Large intestine (tissue), 3 donors: ENCODE results near the gene NTMT1. TPM values are rescaled to one million over a fixed set of nuclear protein-coding genes. Genes with fewer than 3 reads are reported as not detected.
"Not testable (repeated sequence)": the region's sequence is repeated elsewhere in the genome, so short reads cannot be mapped to it uniquely, and the experiment has no call there.

Source experiments
- DNase-seq, 2 donors: peaks; one replicate each; pipeline versions ENCODE4 v3.0.0 to v3.0.0-alpha.2; 2013
- H3K27ac ChIP-seq: one replicate; pipeline ENCODE4 v1.5.1; 2013; ENCODE audit warnings: low read length
- H3K27me3 ChIP-seq: 2 replicates; pipeline ENCODE4 v1.6.1; 2013; ENCODE audit warnings: low read length; ENCODE audit not compliant: control insufficient read depth, insufficient read depth
- H3K36me3 ChIP-seq: 2 replicates; pipeline ENCODE4 v1.6.1; 2013; ENCODE audit warnings: low read length; ENCODE audit not compliant: control insufficient read depth, insufficient read depth
- H3K4me1 ChIP-seq: one replicate; pipeline ENCODE4 v1.6.1; 2013; ENCODE audit warnings: low read length; ENCODE audit not compliant: control insufficient read depth, insufficient read depth
- H3K4me3 ChIP-seq: one replicate; pipeline ENCODE4 v1.5.1; 2013; ENCODE audit warnings: low read length
- H3K9me3 ChIP-seq: one replicate; pipeline ENCODE4 v1.6.1; 2013; ENCODE audit warnings: mild to moderate bottlenecking, low read depth, low read length, moderate library complexity; ENCODE audit not compliant: control insufficient read depth
- WGBS: methylation state at CpG from one replicate; pipeline ENCODE4 v1.1.5; 2013; ENCODE audit warnings: low lambda C conversion rate; ENCODE audit not compliant: insufficient coverage; 5-methylcytosine and 5-hydroxymethylcytosine counted together
- polyA plus RNA-seq: library from polyadenylated mRNA; unstranded; fragments of 120-200 nt; gene quantifications from one replicate; pipeline ENCODE4 v1.2.1, GENCODE V29; 2013

Gene NTMT1
- polyA plus RNA-seq, 1 donor: 45.3 TPM

DNA sequence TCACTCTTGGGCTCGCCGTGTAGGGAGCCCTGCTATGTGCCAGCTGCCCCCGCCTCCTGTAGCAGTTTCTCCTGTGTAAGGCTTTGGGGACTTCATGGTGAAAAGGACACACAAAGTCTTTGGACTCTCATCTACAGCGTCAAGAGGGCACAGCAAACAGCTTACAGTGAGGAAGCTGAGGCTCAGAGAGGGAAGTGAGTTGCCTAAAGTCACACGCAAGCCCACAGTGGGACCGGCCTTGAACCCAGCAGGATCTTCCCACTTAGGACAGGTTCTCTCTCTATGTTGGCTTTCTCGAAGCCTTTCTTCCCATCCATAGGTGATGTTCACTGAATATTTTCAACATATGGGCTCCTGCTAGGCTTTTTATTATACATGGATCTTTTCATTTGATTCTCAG is 29.7 kb downstream of the NTMT1 start:
- WGBS: 100% methylated on average over 1 of the region's 7 CpGs
- Histone ChIP-seq H3K27ac (no peak overlapping the region), H3K4me3 (no peak overlapping the region), H3K4me1 (peaks cover 10% of the 10 kb centered on the region), H3K36me3 (no peaks in the 10 kb centered on the region), H3K9me3 (no peaks in the 10 kb centered on the region), H3K27me3 (peaks cover 3% of the 10 kb centered on the region)
- no peak for DNase-seq

GRCh38 chr9:129656795-129657390 is 30.9 kb downstream of the NTMT1 start:
- no peak overlapping the region for H3K27ac ChIP-seq
- H3K4me1 ChIP-seq: peaks cover 10% of the 10 kb centered on the region
- peaks cover 5% of the 10 kb centered on the region for H3K27me3 ChIP-seq
- H3K4me3 ChIP-seq: no peak overlapping the region
- H3K9me3 ChIP-seq: no peaks in the 10 kb centered on the region
- H3K36me3 ChIP-seq: no peaks in the 10 kb centered on the region
- no CpG with 5 or more reads among the region's 12 CpGs for WGBS
- DNase-seq: no peak

- H3K4me1 ChIP-seq: no peaks in the 10 kb centered on the region
- no peak overlapping the region for H3K27ac ChIP-seq
- no peaks in the 10 kb centered on the region for H3K36me3 ChIP-seq
- peaks cover 6% of the 10 kb centered on the region for H3K9me3 ChIP-seq
- H3K4me3 ChIP-seq: no peak overlapping the region
- DNase-seq: no peak
- 100% methylated on average over 1 of the region's 2 CpGs for WGBS
- H3K27me3 ChIP-seq: peaks cover 30% of the 10 kb centered on the region
Measured at GRCh38 chr9:129661029-129661428, 35.1 kb downstream of the NTMT1 start.

- H3K27ac ChIP-seq, H3K36me3 ChIP-seq, H3K9me3 ChIP-seq, DNase-seq, H3K4me1 ChIP-seq, H3K4me3 ChIP-seq: not testable (repeated sequence)
- peaks cover 43% of the 10 kb centered on the region for H3K27me3 ChIP-seq
- WGBS: no CpG with 5 or more reads among the region's 3 CpGs
Measured at GRCh38 chr9:129662239-129662638, 36.3 kb downstream of the NTMT1 start.

DNA sequence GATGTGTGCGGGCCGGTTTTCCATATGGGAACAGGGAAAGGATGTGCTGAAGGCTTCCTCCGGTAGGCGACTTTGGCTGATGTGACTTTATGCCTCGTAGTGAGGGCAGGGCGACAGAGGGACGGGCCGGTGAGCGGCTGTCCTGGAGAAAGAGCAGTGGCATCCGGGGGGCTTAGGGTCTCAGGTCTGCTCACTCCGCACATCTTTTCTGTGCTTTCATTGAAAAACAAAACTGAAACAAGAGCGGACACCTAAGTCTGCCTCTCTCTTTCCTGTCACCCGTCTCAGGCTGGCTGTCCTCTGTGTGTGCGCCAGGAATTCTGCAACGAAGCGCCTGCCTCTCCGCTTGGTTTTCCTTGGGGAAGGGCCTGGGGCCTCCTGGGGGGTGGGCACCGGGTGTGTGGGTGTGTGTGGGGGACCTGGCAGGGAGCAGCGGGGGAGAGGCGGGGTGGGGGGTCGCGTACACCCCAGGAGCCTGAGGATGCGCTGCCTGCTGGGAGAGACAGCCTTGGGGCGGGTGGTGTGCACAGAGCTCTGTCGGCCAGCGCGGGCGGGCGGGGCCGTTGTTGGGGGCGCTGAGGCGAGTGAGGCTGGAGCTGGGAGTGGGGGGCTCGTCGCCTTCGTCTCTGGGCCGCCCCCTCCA is 38.9 kb downstream of the NTMT1 start:
- DNase-seq: no peak
- Histone ChIP-seq H3K27me3 (peaks cover 59% of the 10 kb centered on the region), H3K36me3 (no peaks in the 10 kb centered on the region), H3K4me3 (peak overlapping the region; percentile 18), H3K4me1 (peaks cover 5% of the 10 kb centered on the region), H3K27ac (no peak overlapping the region), H3K9me3 (peaks cover 6% of the 10 kb centered on the region)
- WGBS: 0% methylated on average over 1 of the region's 36 CpGs

DNA sequence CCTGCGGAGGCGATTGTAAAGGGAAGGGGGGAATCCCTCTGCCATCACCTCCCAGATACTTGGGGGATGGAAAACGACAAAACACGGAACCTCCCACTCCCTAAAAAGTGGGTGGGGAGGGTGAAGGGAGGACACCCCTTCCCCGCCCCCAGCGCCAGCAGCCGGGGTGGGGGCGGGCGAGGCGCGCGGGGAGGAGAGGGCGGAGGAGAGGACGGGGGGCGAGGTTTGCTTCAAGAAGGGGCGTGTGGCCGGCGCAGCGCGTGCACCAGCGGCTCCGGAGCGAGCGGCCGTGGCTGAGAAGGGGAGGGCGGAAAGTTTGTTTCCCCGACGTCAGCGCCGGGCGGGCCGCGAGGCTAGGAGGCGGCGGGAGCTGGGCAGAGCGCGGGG is 39.4 kb downstream of the NTMT1 start, which contains the start of gene PRRX2:
Gene PRRX2, plus strand, starts transcription at position 259 of the 387 bp plus-strand sequence. CDS start 221 bp downstream, outside the sequence.
- Histone ChIP-seq H3K27ac (no peak within 1 kb of the TSS), H3K4me3 (peak within 1 kb of the TSS; percentile 18), H3K36me3 (no peaks in the 10 kb centered on the region), H3K9me3 (peaks cover 6% of the 10 kb centered on the region), H3K27me3 (peaks cover 59% of the 10 kb centered on the region), H3K4me1 (peaks cover 5% of the 10 kb centered on the region)
- peak in 1 of 2 donors; percentile 35 for DNase-seq
- WGBS: no CpG with 5 or more reads among the region's 37 CpGs

DNA sequence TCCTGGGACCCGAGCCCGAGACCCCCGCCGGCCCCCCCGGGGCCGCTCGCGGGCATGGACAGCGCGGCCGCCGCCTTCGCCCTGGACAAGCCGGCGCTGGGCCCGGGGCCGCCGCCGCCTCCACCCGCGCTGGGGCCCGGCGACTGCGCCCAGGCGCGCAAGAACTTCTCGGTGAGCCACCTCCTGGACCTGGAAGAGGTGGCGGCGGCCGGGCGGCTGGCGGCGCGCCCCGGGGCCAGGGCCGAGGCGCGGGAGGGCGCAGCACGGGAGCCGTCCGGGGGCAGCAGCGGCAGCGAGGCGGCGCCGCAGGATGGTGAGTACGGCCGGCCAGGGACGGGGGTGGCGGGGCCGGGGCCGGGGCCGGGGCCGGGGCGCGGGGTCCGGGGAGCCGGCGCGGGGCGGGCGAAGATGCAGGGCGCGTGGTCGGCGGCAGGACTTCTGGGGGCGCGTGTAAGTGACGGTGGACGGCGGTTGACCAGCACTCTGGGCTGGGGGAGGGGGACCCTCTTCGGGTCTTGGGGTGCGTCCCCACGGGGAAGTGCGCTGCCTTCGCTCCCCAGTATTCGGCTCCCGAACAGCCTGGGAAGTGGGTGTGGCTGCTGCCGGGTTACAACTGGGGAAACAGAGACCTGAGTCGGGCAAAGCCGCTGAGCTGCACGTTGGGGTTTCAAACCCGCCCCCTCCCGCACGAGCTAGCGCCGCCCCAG is 40.0 kb downstream of the NTMT1 start:
- H3K4me1 ChIP-seq: peaks cover 5% of the 10 kb centered on the region
- peaks cover 56% of the 10 kb centered on the region for H3K27me3 ChIP-seq
- DNase-seq: no peak
- no CpG with 5 or more reads among the region's 88 CpGs for WGBS
- peaks cover 6% of the 10 kb centered on the region for H3K9me3 ChIP-seq
- H3K27ac ChIP-seq: no peak overlapping the region
- no peaks in the 10 kb centered on the region for H3K36me3 ChIP-seq
- peak overlapping the region; percentile 13 for H3K4me3 ChIP-seq

- no peaks in the 10 kb centered on the region for H3K36me3 ChIP-seq
- H3K27me3 ChIP-seq: peaks cover 56% of the 10 kb centered on the region
- peaks cover 5% of the 10 kb centered on the region for H3K4me1 ChIP-seq
- no peak overlapping the region for H3K27ac ChIP-seq
- WGBS: no CpG with 5 or more reads among the region's 13 CpGs
- H3K4me3 ChIP-seq: peak overlapping the region; percentile 13
- H3K9me3 ChIP-seq: peaks cover 6% of the 10 kb centered on the region
- no peak for DNase-seq
Measured at GRCh38 chr9:129666575-129666974, 40.6 kb downstream of the NTMT1 start.

- H3K27ac ChIP-seq: no peak overlapping the region
- 80% methylated on average over 2 of the region's 11 CpGs for WGBS
- H3K9me3 ChIP-seq: peaks cover 6% of the 10 kb centered on the region
- H3K36me3 ChIP-seq: no peaks in the 10 kb centered on the region
- no peak for DNase-seq
- peaks cover 5% of the 10 kb centered on the region for H3K4me1 ChIP-seq
- no peak overlapping the region for H3K4me3 ChIP-seq
- H3K27me3 ChIP-seq: peaks cover 58% of the 10 kb centered on the region
Measured at GRCh38 chr9:129667378-129667777, 41.4 kb downstream of the NTMT1 start.

DNA sequence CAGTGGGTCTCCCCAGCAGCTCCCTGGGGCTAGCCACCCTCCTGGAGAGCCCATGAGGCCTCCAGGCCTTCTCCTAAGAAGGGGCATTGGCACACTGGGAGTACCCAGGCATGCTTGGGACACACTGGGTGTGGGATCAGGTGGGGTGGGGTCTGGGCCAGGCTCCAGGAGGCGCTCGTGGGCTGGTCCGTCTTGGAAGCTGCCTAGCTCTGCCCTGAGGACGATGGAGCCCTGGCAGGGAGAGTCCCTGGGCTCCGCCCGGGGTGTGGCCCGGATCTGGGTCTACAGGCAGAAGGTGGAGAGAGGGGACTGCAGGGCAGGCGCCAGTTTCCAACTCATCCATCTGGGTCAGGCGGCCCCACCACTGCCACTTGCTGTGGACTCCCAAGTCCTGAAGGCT is 41.9 kb downstream of the NTMT1 start:
- no peaks in the 10 kb centered on the region for H3K36me3 ChIP-seq
- no peak overlapping the region for H3K4me3 ChIP-seq
- DNase-seq: no peak
- H3K27ac ChIP-seq: no peak overlapping the region
- H3K27me3 ChIP-seq: peaks cover 55% of the 10 kb centered on the region
- peaks cover 6% of the 10 kb centered on the region for H3K9me3 ChIP-seq
- peaks cover 5% of the 10 kb centered on the region for H3K4me1 ChIP-seq
- WGBS: no CpG with 5 or more reads among the region's 9 CpGs
